WTC11 (cell line): ENCODE results near the gene TMED1. TPM values are rescaled to one million over a fixed set of nuclear protein-coding genes. Genes with fewer than 3 reads are reported as not detected.

Experiments
- ATAC-seq: fragments of 200-7000 bp; cut with Tn5 transposase; 2 replicates; pipeline ENCODE4 v1.10.0; 2021; ENCODE audit warnings: mild to moderate bottlenecking, moderate library complexity
- CTCF ChIA-PET: fragments of 300-600 bp; sonication (Branson Sonifier 250); formaldehyde crosslinking; loops from one replicate; lab custom pipeline; 2021; ENCODE audit warnings: antibody characterized with exemption; lab: Charles Lee
- POLR2A ChIA-PET: fragments of 350-600 bp; sonication (Branson Sonifier 250); formaldehyde crosslinking; loops from one replicate; lab custom pipeline; 2021; ENCODE audit warnings: antibody characterized with exemption; lab: Charles Lee
- DNase-seq: peaks from one replicate; pipeline ENCODE4 v3.0.0; 2021; ENCODE audit warnings: low spot score
- H3K27ac Mint-ChIP-seq: 2 replicates; pipeline ENCODE4 v1.8.0; 2021; ENCODE audit warnings: mixed read lengths
- H3K27me3 Mint-ChIP-seq: 2 replicates; pipeline ENCODE4 v1.8.0; 2021; ENCODE audit warnings: low read depth, mild to moderate bottlenecking, moderate library complexity, mixed read lengths
- H3K36me3 Mint-ChIP-seq: 2 replicates; pipeline ENCODE4 v1.8.0; 2021; ENCODE audit warnings: mixed read lengths
- H3K4me1 Mint-ChIP-seq: 2 replicates; pipeline ENCODE4 v1.8.0; 2022; ENCODE audit warnings: mixed read lengths
- H3K4me3 Mint-ChIP-seq: 2 replicates; pipeline ENCODE4 v1.8.0; 2021; ENCODE audit warnings: mild to moderate bottlenecking, moderate library complexity, mixed read lengths
- H3K9me3 Mint-ChIP-seq: 2 replicates; pipeline ENCODE4 v1.8.0; 2021; ENCODE audit warnings: mixed read lengths
- ATF3 ChIP-seq: sonication (generic); formaldehyde crosslinking; conservative IDR thresholded peaks from 2 replicates; pipeline ENCODE4 v1.8.1; 2022; ENCODE audit warnings: mild to moderate bottlenecking, missing genetic modification reagents
- CBFB ChIP-seq: sonication (generic); formaldehyde crosslinking; IDR thresholded peaks from 2 replicates; pipeline ENCODE4 v1.8.1; 2022; ENCODE audit warnings: mild to moderate bottlenecking, low read depth, missing genetic modification reagents
- CREB1 ChIP-seq: sonication (generic); formaldehyde crosslinking; IDR thresholded peaks from 2 replicates; pipeline ENCODE4 v1.8.0; 2023; ENCODE audit warnings: mild to moderate bottlenecking, missing genetic modification reagents
- ERG ChIP-seq: fragments of 250-450 bp; sonication (Bioruptor Pico); IDR thresholded peaks from 2 replicates; pipeline ENCODE4 v1.8.0; 2021; ENCODE audit warnings: mild to moderate bottlenecking
- FOXK1 ChIP-seq: sonication (generic); formaldehyde crosslinking; IDR thresholded peaks from 2 replicates; pipeline ENCODE4 v1.8.0; 2022; ENCODE audit warnings: mild to moderate bottlenecking, moderate library complexity, missing genetic modification reagents
- GABPB1 ChIP-seq: sonication (generic); formaldehyde crosslinking; IDR thresholded peaks from 2 replicates; pipeline ENCODE4 v1.8.1; 2023; ENCODE audit warnings: mild to moderate bottlenecking, missing genetic modification reagents
- GRHL2 ChIP-seq: fragments of 250-450 bp; sonication (Bioruptor Pico); IDR thresholded peaks from 2 replicates; pipeline ENCODE4 v1.8.0; 2022; ENCODE audit warnings: mild to moderate bottlenecking, moderate library complexity; ENCODE audit not compliant: insufficient replicate concordance, severe bottlenecking
- JAZF1 ChIP-seq: fragments of 250-450 bp; sonication (Bioruptor Pico); IDR thresholded peaks from 2 replicates; pipeline ENCODE4 v1.9.0; 2021; ENCODE audit warnings: moderate library complexity, mild to moderate bottlenecking, inconsistent platforms
- JUN ChIP-seq: sonication (generic); formaldehyde crosslinking; IDR thresholded peaks from 2 replicates; pipeline ENCODE4 v1.8.0; 2023; ENCODE audit warnings: mild to moderate bottlenecking, missing genetic modification reagents
- MXD4 ChIP-seq: fragments of 250-450 bp; sonication (Bioruptor Pico); IDR thresholded peaks from 2 replicates; pipeline ENCODE4 v1.8.0; 2021; ENCODE audit warnings: mild to moderate bottlenecking, moderate library complexity, borderline replicate concordance
- NR2C2 ChIP-seq: sonication (generic); formaldehyde crosslinking; IDR thresholded peaks from 2 replicates; pipeline ENCODE4 v1.8.0; 2022; ENCODE audit warnings: mild to moderate bottlenecking, missing genetic modification reagents
- OVOL2 ChIP-seq: fragments of 250-450 bp; sonication (Bioruptor Pico); IDR thresholded peaks from 2 replicates; pipeline ENCODE4 v1.9.0; 2021; ENCODE audit warnings: mild to moderate bottlenecking, borderline replicate concordance
- SMAD4 ChIP-seq: sonication (generic); formaldehyde crosslinking; IDR thresholded peaks from 2 replicates; pipeline ENCODE4 v1.8.0; 2022; ENCODE audit warnings: mild to moderate bottlenecking, missing genetic modification reagents
- SOX15 ChIP-seq: fragments of 250-450 bp; sonication (Bioruptor Pico); IDR thresholded peaks from 2 replicates; pipeline ENCODE4 v1.9.0; 2021; ENCODE audit warnings: mild to moderate bottlenecking
- ZNF512 ChIP-seq: sonication (generic); formaldehyde crosslinking; IDR thresholded peaks from 2 replicates; pipeline ENCODE4 v1.8.1; 2022; ENCODE audit warnings: missing genetic modification reagents, borderline replicate concordance
- ZNF671 ChIP-seq: fragments of 250-450 bp; sonication (Bioruptor Pico); IDR thresholded peaks from 2 replicates; pipeline ENCODE4 v1.8.0; 2021; ENCODE audit warnings: mild to moderate bottlenecking
- total RNA-seq: library from RNA; stranded (reverse); gene quantifications from 3 replicates; pipeline ENCODE4 v1.2.3, GENCODE V29; 2021
- TF ChIP-seq, protein P1 (sequence below): fragments of 250-450 bp; sonication (Bioruptor Pico); IDR thresholded peaks from 2 replicates; pipeline ENCODE4 v1.9.0; 2021; ENCODE audit warnings: mild to moderate bottlenecking
- TF ChIP-seq, protein P2 (sequence below): sonication (generic); formaldehyde crosslinking; IDR thresholded peaks from 2 replicates; pipeline ENCODE4 v1.8.1; 2022; ENCODE audit warnings: low read depth, mild to moderate bottlenecking, moderate library complexity, missing genetic modification reagents, borderline replicate concordance
- TF ChIP-seq, protein P3 (sequence below): fragments of 250-450 bp; sonication (Bioruptor Pico); IDR thresholded peaks from 2 replicates; pipeline ENCODE4 v1.9.0; 2021; ENCODE audit warnings: mild to moderate bottlenecking
- TF ChIP-seq, protein P4 (sequence below): sonication (generic); formaldehyde crosslinking; IDR thresholded peaks from 2 replicates; pipeline ENCODE4 v1.8.0; 2022; ENCODE audit warnings: mild to moderate bottlenecking, missing genetic modification reagents

TMED1 gene
- total RNA-seq, 1 experiment from 2014 or later: 28.5 TPM

DNA sequence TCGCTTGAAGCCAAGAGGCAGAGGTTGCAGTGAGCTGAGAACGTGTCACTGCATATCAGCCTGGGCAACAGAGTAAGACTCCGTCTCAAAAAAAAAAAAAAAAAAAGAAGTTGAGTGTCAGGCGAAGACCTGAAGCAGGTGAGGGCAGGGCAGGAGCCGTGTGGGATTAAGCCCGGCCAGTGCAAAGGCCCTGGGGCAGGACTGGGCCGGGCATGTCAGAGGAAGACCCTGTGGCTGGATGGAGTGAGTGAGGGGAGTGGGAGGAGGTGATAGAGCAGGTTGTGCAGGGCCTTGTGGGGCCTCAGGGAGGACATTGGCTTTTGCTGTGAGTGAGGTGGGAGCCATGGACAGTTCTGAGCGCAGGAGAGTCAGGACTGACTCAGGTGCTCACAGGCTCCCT is 47.9 kb downstream of the TMED1 start:
- ChIA-PET CTCF (interaction anchor here (0.7 kb wide), 3 partner anchors 46 to 147 kb away, joined by 3 read pairs; no protein-coding TSS in a partner anchor), POLR2A (no interaction called here)
- TF ChIP-seq ZNF512 (CRISPR knock-in tag) (no peak), JAZF1 (CRISPR knock-in tag) (no peak), NR2C2 (CRISPR knock-in tag) (no peak), CBFB (CRISPR knock-in tag) (no peak), MXD4 (CRISPR knock-in tag) (no peak), GRHL2 (CRISPR knock-in tag) (no peak), SMAD4 (CRISPR knock-in tag) (no peak), ERG (CRISPR knock-in tag) (no peak), FOXK1 (CRISPR knock-in tag) (no peak), SOX15 (no peak), JUN (no peak), CREB1 (CRISPR knock-in tag) (no peak), GABPB1 (CRISPR knock-in tag) (no peak), ATF3 (CRISPR knock-in tag) (no peak), OVOL2 (CRISPR knock-in tag) (no peak), ZNF671 (CRISPR knock-in tag) (no peak)
- TF ChIP-seq, protein P1, sequence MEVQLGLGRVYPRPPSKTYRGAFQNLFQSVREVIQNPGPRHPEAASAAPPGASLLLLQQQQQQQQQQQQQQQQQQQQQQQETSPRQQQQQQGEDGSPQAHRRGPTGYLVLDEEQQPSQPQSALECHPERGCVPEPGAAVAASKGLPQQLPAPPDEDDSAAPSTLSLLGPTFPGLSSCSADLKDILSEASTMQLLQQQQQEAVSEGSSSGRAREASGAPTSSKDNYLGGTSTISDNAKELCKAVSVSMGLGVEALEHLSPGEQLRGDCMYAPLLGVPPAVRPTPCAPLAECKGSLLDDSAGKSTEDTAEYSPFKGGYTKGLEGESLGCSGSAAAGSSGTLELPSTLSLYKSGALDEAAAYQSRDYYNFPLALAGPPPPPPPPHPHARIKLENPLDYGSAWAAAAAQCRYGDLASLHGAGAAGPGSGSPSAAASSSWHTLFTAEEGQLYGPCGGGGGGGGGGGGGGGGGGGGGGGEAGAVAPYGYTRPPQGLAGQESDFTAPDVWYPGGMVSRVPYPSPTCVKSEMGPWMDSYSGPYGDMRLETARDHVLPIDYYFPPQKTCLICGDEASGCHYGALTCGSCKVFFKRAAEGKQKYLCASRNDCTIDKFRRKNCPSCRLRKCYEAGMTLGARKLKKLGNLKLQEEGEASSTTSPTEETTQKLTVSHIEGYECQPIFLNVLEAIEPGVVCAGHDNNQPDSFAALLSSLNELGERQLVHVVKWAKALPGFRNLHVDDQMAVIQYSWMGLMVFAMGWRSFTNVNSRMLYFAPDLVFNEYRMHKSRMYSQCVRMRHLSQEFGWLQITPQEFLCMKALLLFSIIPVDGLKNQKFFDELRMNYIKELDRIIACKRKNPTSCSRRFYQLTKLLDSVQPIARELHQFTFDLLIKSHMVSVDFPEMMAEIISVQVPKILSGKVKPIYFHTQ: no peak
- TF ChIP-seq, protein P2, sequence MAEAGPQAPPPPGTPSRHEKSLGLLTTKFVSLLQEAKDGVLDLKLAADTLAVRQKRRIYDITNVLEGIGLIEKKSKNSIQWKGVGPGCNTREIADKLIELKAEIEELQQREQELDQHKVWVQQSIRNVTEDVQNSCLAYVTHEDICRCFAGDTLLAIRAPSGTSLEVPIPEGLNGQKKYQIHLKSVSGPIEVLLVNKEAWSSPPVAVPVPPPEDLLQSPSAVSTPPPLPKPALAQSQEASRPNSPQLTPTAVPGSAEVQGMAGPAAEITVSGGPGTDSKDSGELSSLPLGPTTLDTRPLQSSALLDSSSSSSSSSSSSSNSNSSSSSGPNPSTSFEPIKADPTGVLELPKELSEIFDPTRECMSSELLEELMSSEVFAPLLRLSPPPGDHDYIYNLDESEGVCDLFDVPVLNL: no peak
- TF ChIP-seq, protein P3, sequence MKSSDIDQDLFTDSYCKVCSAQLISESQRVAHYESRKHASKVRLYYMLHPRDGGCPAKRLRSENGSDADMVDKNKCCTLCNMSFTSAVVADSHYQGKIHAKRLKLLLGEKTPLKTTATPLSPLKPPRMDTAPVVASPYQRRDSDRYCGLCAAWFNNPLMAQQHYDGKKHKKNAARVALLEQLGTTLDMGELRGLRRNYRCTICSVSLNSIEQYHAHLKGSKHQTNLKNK (CRISPR knock-in tag): no peak
- TF ChIP-seq, protein P4, sequence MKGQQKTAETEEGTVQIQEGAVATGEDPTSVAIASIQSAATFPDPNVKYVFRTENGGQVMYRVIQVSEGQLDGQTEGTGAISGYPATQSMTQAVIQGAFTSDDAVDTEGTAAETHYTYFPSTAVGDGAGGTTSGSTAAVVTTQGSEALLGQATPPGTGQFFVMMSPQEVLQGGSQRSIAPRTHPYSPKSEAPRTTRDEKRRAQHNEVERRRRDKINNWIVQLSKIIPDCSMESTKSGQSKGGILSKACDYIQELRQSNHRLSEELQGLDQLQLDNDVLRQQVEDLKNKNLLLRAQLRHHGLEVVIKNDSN (CRISPR knock-in tag): no peak
- DNase-seq: no peak
- H3K4me1 Mint-ChIP-seq: no peaks in the 10 kb centered on the region
- no peak for ATAC-seq
- no peaks in the 10 kb centered on the region for H3K9me3 Mint-ChIP-seq
- no peaks in the 10 kb centered on the region for H3K27me3 Mint-ChIP-seq
- H3K36me3 Mint-ChIP-seq: peaks cover 44% of the 10 kb centered on the region
- no peak overlapping the region for H3K27ac Mint-ChIP-seq
- no peak overlapping the region for H3K4me3 Mint-ChIP-seq
